Glomerular endothelial cell (primary cell): ENCODE data around the gene BRD4. TPM values are rescaled to one million over a fixed set of nuclear protein-coding genes. Genes with fewer than 3 reads are reported as not detected.

Source experiments
- DNase-seq: peaks from one replicate; pipeline ENCODE4 v3.0.0-alpha.2; 2011; ENCODE audit warnings: low read depth, low spot score; ENCODE audit errors: extremely low read depth
- total RNA-seq: library from RNA; depleted of rRNA; stranded (reverse); fragments of >200 nt; gene quantifications from 2 replicates; pipeline ENCODE4 v1.2.3, GENCODE V29; 2015

BRD4 gene
- total RNA-seq, 1 donor from 2014 or later: 58.0 TPM

DNA sequence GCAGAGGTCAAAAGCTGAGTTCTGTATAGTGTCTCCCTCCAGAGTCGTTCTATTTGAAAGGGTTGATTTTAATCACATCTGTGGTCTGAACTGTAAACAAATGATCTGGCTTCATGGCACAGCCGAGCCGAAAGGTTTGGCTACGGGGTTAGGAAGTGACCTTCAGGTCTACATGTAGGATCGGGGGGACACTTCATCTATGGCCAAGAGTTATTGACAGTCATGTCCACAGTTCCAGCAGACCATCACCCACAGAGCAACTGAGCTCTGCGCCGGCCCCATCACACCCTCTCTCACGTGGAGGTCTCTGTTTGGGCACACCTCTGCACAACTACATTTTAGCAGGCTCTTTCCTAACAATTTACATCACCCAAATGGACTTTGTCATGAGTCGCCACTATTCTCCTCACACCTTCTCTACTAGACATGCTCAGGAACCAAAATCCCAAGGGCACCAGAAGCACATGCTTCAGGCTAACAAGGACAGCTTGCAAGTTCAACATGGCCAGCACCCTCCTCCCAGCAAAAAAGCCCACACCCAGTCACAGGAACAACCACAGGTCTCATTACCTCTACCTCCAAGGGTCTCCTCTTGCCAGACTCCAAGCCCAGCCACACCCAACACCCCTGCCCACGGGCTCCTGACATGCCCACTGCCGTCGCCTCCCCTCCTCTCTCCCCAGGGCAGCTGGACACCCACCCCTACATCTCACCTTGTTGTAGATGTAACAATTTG is 64.0 kb downstream of the BRD4 start:
- DNase-seq: no peak

DNA sequence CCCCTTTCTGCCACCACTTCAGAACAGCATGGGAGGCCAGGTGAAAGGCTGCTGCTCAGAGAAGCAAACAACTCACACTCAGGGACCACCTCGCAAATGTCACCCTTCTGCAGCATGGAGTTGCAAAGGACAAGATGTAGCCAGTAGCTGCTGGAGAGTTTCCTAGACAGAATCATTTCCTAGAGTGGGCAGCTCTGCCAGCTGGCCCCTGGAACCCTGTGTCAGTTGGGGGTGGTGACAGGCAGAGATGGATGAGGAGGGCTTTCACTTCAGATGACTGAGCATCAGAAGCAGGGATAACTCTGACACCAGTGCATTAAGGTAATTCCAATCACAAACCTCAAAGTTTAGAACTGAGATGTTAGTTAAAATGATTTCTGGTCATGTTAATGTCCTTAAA is 65.7 kb downstream of the BRD4 start:
- DNase-seq: no peak

DNA sequence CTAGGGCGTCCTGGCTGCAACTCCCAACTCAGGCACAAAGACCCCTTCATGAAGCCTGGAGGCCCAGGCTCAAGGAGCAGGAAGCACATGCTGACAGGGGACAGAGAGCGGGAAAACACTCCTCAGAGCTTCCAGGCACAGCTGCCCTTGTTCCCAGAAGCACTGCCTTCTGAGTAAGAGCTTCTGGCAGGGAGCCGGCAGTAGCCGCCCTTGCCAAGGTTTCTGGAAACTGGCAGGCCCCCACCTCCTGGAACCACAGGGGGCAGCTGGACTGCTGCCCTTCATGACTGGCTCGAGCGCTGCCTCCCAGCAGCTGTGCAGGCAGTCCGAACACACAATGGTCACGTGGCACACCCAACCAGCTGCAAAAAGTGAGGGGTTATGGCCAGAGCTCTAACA is 66.5 kb downstream of the BRD4 start:
- peak; percentile 55 for DNase-seq

DNA sequence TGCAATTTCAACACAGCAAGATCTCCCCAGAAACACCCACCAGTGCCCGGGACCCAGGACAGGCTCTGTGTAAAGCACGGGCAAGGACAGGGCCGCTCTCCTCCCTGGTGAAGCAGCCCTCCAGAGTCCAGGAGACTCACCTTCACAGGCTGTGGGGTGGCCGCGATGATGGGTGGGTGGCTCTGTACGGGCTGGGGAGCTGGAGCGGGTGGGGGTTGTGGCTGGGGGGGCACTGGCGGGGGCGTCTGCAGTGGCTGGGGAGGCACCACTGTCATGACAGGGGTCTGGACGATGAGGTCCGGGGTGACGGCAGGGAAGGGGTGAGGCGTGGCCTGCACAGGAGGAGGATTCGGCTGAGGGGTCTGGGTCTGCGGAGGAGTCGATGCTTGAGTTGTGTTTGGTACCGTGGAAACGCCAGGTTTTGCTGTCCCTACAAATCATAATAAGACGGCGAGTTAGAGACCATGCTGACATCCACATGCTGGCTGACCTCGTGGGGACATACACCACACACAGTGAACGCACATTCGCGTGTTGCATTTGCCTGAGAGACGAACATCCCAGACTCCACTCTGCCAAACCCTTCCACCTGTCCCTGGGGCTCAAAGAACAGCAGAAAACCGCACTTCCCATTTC is 67.0 kb downstream of the BRD4 start:
- no peak for DNase-seq

DNA sequence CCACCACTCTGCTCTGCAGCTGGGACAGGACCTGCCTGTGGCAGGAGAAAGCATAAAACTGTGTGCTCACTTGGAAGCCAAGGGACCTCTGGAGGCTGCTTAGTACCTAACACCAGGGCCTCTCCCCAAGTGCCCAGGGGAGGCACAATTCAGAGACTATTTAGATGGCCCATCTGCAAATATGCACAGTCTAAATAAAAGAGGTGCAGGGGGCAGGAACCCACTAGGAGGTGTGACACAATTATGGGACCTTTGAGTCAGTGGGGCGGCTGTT is 67.5 kb downstream of the BRD4 start:
- DNase-seq: no peak

DNA sequence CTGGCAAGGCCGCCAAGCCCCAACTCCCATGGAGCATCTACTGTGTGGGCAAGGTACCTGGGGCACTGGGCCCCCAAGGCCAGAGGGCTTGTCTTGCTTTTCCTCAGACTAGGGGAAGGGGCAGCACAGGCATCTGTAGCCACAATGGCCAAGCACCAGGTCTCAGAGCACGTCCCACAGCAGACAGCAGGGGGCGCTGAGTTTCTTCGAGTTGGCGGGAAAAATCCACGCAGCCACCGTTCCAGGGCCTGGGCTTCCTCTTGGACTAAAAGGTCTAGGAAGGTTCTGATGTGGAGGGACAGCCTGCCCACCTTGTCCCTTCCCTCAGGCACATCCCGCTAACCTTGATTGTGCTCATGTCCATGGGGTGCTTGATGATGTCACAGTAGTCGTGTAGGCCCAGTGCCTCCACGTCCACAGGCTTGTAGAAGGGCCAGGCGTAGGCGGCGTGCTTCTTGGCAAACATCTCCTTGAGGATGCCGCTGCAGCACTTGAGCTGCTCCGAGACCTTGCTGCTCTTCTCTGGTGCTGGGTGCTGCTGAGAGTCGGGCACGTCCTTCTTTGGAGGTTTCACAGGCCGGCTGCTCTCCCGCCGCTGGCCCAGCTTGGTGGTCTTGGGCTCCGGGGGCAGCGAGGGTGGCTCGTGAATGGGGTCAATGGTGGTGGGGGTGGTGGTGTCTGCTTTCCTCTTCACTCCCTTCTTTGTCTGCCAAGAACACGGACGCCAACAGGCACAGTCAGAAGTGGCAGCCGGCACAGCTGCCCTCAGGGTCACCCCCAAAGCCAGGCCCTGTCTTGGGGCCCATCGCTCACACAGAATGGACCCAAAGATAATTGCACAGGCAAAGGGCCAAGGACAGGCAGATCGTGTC is 68.0 kb downstream of the BRD4 start:
- no peak for DNase-seq

DNA sequence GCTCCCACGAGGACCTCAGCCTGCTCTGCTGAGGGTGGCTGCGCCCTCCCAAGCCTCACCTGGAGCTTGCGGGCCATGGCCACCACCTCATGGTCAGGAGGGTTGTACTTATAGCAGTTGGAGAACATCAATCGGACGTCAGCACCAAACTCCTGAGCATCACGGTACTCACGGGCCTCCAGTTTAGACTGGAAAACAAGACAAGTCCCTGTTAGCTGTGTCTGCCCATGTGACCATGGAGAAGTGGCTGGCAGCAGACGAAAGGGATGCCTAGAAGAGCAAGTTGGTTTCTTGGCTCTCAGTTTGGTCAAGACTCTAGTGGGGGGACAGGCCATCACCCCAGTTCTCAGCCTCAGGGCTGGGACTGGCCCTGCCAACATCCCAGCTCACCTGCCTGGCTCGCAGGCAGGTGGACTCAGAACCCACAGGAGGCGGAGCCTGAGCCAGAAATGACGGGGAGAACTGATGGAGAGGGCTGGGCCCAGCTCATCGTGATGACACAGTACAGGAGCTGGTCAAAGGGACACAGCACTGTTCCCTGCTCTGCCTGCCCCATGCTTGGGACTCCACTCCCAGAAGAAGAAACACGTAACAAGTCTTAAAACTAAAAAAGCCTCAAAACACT is 68.9 kb downstream of the BRD4 start:
- DNase-seq: no peak

DNA sequence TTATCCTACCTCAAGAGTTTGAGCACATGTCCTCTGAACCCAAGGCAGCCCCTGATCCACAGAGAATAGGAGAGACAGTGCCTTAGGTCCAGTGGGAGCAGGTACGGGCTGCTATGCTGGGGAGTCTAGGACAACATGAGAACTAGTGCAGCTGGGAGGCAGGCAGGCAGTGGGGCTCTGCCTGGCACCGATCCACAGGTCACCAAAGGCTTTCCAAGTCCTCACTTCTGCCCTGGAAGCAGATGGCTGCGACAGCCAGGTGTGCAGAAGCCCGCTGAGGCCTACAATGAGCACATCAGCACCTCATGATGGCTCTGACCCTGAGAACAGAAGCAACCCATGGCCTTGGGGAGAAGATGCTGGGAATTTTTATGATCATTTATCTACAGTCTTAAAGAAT is 70.3 kb downstream of the BRD4 start:
- DNase-seq: no peak

DNA sequence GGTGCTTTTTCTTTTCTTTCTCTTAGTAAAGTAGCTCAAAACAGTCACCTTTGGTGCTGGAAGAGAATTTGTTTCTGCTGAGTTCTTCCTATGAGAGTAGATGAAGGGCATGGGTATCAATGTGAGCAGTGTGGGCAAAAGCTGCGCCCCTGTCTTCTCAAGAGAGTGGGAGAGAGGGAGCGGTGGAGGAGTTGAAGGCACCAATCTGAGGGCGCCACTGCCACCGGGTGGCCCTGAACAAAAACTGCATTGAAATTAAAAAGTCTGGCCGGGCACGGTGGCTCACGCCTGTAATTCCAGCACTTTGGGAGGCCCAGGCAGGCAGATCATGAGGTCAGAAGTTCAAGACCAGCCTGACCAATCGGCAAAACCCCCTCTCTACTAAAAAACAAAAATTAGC is 71.4 kb downstream of the BRD4 start:
- no peak for DNase-seq

DNA sequence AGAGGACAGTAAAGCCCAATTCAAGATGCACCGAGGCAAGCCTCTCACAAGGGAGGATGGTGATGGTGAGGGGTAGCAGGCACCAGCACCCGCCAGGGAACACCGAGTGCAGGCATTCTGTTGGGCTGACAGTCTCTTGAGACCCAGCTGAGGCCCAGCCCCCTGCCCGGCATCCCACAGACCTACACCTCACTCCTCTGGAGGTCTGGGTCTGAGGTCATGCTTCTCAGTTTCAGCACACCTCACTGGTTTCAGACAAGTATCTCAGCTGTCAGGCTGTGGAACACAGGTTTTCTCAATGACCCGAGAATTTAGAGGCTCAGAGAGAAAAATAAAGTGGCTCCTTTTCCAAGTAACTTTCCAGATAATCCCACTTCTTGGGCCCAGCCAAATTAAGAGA is 72.4 kb downstream of the BRD4 start:
- DNase-seq: no peak

DNA sequence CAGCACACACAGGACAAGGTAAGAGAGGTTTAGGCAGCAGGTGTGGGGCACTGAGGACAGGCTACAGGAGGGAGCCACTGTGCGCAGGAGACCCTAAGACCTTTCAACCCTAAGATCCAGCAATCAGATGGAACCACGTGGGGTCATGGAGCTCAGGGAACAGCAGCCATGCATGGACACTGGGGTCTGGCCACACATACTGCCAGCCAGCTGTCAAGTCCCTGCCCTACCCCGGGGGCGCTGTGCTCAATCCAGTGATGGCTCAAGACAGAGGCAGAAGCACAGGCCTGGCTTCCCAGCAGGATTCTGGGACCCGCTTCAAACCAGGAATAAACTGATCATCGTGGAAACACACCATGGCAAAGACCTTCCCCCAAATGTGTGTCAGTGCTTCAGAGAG is 74.6 kb downstream of the BRD4 start:
- DNase-seq: no peak

DNA sequence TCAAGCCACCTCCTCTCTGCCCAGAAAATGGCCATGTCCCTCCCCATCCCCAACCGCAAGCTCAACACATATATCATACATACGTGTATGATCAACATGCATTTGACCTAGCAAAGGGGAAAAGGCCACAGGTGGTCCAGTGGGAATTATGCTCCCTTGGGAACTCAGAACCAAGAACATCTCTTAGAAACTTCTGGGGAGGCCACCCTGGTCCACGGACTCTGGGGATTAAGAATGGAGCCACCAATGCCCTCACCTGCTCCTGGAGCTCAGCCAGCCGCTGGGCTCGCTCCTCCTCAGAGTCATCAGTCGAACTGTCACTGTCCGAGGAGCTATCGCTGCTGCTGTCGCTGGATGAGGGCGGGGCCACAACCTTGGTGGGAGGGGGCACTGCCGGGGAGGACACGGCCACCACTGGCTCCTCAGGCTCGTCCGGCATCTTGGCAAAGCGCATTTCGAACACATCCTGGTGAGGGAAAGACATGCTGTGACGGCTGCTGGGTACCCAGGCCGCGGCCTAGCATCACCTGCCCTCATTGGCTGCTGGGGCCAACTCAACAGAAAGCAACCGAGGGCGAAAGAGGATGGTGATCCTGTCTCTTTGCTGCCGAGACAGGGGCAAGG is 75.5 kb downstream of the BRD4 start:
- DNase-seq: no peak

DNA sequence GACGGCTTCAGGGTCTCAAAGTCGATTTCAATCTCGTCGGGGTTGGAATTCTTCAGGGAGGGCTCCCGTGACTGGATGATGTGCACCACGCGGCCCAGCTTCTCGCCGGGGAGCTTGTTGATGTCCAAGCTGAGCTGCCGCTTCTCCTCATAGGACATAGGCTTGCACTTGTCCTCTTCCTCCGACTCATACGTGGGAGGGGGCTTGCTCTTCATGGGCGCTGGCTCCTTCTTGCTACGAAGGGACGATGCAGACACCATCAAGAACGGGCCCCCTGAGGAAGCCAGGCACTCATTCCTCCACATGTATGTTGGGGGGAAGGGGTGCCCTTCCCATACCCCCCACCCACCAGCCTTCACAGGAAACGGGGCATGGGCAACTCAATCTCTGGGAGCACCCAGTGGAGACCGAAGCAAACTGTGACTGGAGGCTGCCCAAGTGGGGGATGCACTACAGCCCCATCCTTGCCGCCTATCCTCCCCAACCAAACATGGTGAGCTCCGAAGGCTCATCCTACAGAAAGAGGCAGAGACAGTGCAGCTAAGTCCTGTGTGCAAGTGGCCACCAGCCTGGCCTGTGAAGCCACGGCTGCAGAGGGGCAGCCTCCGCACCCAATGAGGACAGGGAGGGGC is 76.9 kb downstream of the BRD4 start:
- no peak for DNase-seq

DNA sequence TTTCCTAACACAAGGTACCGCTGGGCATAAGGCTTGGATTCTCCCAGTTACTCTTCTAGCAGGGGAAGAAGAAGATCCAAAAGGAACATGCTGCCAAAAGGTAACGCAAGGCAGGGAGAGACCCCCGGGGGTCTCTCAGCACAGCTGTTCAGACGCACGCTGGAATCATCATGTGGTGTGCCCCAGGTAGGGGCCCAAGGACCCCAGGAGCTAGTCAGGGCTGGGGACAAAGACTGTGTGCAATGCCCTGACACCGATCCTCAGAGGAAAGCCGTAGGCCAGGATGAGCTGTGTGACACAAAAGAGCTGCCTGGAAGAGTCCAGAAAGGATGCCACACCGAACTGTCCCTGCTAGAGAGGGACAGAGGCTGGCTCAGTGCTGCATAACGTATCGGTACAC is 77.8 kb downstream of the BRD4 start:
- no peak for DNase-seq

DNA sequence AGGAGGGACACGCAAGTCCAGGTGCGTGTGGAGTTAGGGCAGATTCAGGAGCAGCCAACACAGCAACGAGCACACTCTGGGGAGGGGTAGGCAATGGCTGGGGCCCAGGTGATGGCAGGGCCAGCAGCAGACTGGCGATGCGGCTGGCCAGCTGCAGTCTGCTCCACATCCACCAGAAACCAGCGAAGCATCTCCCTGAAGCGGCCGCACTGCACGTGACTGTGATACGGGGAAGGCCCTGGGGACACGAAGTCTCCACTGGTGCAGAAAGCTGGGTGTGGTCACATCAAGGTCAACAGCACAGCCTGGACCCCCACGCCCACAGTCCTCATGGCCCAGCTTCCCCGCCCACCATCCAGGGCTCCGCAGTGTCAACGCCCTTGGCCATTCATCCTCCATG is 78.8 kb downstream of the BRD4 start:
- no peak for DNase-seq

DNA sequence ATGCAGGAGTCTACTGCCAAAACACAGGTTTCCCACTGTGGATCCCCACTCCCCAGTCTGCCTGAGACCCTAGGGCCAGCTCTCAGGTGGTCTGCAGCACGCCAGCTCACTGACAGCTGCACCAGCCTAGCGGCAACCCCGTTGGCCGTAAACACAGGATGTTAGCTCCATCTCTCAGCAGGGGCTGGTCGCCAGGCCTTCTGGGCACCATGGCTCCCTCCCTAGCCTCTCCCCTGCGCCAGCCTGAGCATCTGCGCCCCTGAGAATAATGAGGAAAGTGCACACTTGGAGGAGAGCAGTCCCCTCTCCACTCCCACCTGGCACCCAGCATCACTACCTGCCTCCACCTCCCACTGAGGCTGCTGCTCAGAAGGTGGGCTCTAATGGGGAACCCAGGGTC is 79.3 kb downstream of the BRD4 start:
- DNase-seq: no peak

DNA sequence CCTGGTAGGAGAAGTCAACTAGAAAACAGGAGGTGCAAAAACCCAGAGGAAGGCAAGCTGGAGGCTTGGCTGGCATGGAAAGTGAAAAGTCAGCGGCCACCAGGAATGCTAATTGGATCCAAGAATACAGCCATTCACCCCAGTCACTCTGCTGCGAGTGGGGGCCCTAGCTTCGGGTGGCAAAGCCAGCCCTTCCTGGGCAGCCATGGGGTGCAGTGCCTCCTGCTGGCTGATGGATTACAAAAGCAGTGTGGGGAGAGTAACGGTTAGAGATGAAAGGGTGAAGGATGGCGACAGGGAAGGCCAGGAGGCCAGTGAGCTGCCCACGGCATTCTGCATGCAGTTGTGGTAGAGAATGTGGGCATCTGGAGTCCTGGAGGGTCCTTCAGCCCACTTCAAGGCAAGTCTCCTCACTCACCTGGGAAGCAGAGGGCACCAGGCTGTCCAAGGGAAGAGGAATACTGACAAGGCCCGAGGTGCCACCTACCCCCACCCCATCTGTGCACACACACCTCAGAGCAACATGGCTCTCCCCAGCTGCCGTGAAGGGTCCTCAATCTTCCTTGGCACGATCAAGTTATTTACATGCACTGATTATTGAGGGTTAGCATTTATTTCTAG is 79.8 kb downstream of the BRD4 start:
- no peak for DNase-seq

DNA sequence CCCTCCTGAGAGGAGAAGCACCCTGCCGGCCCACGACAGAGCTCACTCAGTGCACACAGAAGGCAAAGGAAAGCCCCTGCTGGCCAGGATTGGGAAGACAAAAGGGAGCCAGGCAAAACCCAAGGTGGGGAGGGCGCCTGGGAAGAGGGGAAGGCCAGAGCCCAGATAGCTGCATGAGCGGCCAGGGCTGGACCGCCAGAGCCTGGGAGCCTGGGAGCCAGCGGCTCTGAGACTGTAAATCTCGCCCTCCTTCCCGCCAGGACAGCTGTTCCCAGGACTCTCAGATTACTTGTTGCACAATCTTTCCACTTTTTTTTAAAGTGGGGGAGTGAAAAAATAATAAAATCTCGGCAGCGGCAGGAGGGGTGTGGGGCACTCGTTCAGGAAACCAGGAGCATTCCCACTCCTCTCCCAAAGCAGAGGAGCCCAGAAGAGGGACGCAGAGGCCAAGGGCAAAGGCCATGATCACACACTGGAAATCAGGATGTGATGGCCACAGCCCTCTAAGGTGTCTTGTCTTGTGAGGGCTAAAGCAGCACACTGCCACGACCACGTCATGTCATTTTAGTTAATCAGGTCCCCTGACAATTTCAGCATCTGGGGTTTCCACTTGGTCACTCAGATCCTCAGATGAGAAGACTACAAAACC is 80.5 kb downstream of the BRD4 start:
- DNase-seq: no peak

DNA sequence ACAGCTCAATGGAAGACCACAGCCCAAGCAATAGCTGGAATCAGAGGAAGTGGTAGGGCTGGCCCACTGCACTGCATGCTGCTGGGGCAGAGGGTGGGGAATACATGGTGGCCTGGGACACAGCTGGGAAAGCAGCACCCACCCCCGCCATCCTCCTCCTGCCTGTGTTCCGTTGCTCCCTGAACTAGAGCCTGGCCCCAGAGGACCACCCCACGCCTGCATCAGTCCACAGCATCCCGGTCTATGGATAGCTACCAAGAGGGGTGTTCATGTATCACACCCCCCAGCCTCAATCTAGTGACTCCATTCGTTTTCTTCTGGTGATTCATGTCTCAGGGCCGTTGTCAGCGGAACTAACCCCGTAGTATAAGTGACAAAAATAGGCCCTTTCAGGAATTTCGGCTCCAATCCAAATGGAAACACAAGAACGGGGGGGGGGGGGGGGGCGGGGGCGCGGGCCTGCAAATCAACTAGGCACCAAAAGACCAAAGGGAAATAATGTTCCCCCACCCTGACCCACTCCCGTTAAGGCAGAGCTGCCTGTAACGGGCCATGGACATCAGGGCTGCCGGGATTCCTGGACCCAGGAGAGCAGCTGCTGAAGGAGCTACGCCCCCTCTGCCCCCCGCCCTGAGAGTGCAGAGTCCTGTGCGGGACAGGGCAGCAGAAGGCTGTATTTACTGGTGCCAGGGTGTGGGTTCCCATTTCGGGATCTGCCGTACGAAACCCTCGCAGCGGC is 81.2 kb downstream of the BRD4 start:
- no peak for DNase-seq
